GM18502 (cell line): ENCODE measurements around the gene ESD.
"Not testable (repeated sequence)": the region's sequence is repeated elsewhere in the genome, so short reads cannot be mapped to it uniquely, and the experiment has no call there.

Experiments used
- ATAC-seq: cut with Tn5 transposase; IDR thresholded peaks from one replicate; pipeline ENCODE4 v1.9.1; 2021; ENCODE audit warnings: mild to moderate bottlenecking; ENCODE audit not compliant: unreplicated experiment, poor library complexity

Gene ESD

DNA sequence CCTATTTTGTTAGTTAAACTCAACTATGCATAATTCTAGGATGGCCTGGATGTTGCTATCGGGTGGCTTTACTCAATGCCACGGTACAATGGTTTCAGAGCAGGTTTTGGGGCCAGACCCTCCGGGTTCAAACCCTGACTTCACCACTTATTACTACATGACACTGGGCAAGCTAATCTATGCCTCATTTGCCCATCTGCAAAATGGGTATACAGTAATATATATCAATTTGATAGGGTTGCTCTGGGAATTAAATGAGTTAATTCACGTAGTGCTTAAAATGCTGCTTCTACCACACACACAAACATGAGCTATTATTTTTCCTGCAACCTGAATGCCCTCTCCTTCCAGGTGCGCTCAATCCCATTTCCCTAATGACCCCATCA, 839 bp downstream of the ESD start:
- ATAC-seq: no peak

- ATAC-seq: no peak
Measured at GRCh38 chr13:46795321-46795720, 1.6 kb downstream of the ESD start.

- no peak for ATAC-seq
Measured at GRCh38 chr13:46783504-46783903, 13.5 kb downstream of the ESD start.

DNA sequence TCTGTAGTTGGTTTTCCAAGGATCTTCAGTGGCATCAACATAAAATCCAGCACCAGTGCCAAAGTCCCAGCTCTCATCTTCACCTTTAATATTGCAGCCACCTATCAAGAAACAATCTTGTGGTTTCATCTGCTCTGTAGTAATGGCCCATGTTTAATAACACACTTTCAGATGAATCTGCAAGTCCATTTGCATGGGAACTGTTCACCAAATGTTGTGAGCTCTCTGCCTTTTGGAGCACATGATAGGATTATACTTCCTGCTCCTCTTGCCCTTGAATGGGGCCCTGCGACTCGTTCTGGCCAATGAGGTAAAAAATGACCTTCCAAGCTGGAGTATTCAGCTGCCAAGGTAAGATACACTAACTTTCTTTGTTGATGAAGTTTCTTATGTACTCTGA, 14.3 kb downstream of the ESD start:
- ATAC-seq: no peak

DNA sequence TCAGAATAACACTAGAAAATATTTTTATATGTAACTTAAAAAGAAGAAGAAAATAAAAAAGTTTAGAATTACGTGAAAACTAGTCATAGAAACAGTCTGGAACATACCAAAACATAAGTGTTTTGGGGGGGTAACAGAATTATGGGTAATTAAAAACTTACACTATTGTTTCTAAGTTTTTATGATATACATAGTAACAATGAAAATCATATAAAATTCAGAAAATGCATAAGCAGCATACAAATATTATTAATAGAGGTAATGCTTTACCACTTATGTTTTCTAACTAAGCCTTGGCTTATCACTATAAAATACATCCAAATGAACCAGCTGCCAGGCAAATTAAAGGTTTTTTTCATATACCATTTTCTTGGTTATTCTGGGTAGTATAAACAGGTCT, 14.9 kb downstream of the ESD start:
- ATAC-seq: no peak

DNA sequence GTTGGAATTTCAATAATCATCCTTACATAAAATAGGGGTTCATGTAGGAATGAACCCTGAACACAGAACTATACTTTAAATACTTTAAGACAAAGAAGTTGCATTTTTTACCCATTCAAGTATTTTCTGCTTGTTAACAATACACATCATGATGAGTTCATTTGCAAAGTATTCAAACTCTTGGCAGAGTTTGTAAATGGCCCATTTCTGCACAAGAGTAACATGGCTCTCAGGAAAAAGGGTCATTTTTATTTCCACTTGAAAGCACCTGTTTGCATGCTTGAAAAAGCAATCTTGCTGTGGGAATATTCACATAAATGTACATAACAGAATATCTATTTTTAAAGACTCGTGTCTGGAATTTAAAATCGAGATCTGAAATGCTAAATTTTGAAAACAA, 18.1 kb downstream of the ESD start:
- ATAC-seq: no peak

GRCh38 chr13:46778095-46778494, 18.9 kb downstream of the ESD start:
- ATAC-seq: no peak

DNA sequence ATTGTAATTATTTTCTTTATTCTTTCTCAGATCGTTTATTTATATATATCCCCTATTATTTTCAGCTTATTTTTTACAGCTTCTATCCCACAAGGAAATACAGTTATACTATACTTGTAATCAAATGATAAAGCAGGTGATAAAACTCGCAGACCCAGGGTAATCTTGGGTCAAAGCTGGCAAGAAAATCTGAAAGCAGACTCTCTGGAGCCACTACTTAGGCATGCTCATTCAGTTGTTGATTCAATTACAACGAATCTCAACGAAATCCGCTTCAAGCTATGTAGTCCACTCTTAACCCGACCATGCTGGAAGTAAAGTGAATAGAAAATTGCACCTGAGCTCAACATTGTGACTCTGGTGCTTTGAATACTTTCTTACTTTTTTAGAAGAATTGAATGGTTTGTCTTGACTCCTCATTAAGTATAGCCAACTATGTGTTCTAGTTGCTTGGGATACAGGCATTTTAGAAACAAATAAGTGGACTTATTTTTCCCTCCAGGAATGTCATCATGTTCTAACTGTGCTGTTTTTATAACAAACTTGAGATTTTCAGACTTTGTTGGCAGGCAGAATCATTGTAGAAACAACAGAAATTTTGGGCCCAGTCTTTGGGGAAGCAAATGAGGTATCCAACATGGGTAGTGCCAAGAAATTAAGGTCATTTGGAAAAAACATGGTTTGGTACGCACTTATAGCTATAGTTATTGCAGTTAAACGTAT, 21.4 kb downstream of the ESD start:
- no peak for ATAC-seq

DNA sequence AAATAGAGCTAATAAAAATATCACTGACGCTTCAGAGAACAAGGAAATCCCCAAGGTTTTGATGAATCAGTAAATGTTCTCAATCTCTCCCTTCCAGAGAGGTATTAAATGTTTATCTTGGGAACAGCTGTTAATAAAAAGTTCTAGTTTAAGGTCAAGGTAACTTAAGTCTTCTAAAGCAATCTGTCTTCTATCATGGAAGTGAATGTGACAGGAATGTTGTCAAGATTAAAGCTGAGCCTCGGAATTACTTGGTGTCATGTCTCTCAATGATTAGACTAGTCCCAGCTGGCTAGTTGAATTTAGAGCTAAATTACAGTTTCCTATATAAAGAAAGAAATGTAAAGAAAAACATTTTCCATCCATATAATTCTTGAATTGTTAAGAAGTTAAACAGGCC, 23.4 kb downstream of the ESD start:
- no peak for ATAC-seq

GRCh38 chr13:46771693-46772092, 25.3 kb downstream of the ESD start:
- no peak for ATAC-seq

- ATAC-seq: not testable (repeated sequence)
Measured at GRCh38 chr13:46769925-46770324, 27.0 kb downstream of the ESD start.

- ATAC-seq: no peak
Measured at GRCh38 chr13:46761866-46762265, 35.1 kb downstream of the ESD start.

GRCh38 chr13:46761174-46761573, 35.8 kb downstream of the ESD start:
- no peak for ATAC-seq

GRCh38 chr13:46759846-46760245, 37.1 kb downstream of the ESD start:
- no peak for ATAC-seq

GRCh38 chr13:46757640-46758039, 39.3 kb downstream of the ESD start:
- no peak for ATAC-seq

DNA sequence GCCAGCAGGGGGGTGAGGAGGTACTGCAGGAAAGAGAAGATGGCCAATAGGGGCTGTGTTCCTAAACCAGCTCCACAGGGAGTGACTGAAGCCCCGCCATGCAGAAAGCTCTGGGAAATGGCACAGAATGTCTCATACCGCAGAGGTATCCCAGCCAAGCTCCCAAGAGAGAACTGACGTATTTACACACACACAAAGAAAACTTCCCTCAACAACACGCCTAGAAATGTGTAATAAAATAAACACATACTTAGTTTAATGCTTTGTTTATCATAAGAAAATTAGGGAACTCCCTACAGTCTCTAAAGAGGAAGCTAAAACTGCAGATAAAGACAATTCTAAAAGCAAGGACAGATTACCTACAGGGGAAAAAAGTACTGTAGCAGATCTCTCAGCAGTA, 40.0 kb downstream of the ESD start:
- ATAC-seq: no peak

DNA sequence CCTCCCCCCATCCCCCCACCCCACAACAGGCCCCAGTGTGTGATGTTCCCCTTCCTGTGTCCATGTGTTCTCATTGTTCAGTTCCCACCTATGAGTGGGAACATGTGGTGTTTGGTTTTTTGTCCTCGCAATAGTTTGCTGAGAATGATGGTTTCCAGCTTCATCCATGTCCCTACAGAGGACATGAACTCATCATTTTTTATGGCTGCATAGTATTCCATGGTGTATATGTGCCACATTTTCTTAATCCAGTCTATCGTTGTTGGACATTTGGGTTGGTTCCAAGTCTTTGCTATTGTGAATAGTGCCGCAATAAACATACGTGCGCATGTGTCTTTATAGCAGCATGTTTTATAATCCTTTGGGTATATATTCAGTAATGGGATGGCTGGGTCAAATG, 41.5 kb downstream of the ESD start:
- ATAC-seq: not testable (repeated sequence)

- no peak for ATAC-seq
Measured at GRCh38 chr13:46754812-46755211, 42.1 kb downstream of the ESD start.

- ATAC-seq: no peak
Measured at GRCh38 chr13:46753917-46754316, 43.0 kb downstream of the ESD start.

DNA sequence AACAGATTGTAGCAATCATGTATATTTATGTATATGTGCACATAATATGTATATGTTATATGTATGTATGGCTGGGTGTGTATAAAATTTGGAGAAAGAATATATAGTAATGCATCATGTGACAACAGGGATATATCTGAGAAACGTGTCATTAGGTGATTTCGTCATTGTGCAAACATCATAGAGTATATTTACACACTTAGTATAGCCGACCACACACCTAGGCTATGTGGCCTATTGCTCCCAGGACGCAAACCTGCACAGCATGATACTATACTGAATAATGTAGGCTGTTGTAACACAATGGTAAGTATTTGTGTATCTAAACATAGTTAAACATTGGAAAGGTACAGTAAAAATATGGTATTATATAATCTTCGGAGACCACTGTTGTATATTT, 43.8 kb downstream of the ESD start:
- ATAC-seq: no peak

DNA sequence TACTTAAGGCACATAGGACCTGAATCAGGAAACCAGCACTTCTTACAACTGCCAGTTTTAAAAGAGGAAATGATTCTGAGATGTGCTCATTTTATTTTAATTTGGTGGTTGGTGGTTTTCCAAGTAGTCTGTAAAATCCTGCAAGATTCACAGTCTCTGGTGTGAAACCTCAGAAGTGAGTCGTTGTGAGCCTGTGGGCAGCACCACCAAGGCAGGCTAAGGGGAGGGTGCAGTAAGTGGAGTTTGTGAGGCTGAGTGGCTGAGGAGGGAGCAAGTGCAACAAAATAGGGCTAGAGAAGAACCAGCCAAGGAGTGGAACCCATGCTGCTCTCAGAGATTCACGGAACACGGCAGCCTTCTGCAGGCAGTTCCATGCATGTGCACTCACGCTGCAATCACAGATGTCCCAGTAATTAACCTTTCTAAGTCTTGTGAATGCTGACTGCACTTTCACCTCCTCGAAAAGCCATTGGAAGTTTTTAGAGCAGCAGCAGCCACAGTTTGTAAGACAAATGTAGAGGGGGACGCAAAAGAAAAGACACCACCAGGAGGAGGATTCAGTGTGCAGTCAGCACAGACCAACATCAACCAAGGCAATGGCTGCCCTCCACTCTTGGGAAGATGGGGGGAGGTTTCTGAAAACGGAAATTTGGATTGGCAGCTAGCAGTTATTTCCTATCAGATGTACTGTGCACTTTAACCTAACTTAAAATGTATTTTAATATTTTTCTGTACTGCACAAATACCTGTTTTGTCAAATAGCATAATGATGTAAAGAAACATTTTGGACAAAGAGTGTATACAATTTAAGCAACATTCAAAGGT, 44.9 kb downstream of the ESD start:
- ATAC-seq: peak; percentile 92

DNA sequence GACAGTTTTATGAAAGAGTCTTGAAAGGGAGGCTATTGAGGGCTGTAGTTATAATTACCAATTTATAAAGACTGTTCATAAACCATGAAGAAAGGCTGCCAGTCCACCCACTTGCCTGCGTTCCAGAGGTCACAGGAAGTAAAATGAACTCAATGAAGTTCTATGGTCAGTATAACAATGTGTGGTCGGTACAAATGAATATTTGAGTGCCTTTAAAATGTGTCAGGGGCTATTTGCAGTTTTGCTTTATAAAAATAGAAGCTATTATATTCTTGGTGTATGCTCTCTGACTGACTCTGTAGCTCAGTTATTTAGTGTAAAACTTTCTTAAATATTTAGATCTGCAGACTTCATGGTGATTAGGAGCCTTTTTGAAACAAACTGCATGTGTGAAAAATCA, 47.0 kb downstream of the ESD start:
- ATAC-seq: no peak
